HepG2 (cell line): Measurements from ENCODE around the gene ASZ1. TPM values are rescaled to one million over a fixed set of nuclear protein-coding genes. Genes with fewer than 3 reads are reported as not detected.

Experiments used
- polyA plus RNA-seq, 8 experiments: library from polyadenylated mRNA; depleted of rRNA in 3 of 8; stranded (reverse) in 7 of 8; unstranded in 1 of 8; fragments of >200 nt; fragmentation: Illumina TruSeq in 4 of 8; extraction: Trizol in 4 of 8; gene quantifications; 2 replicates each; pipeline versions ENCODE4 v1.2.1 to v1.2.3, GENCODE V29; 2011 to 2016; ENCODE audit warnings: low read depth in 4 of 8, missing spikeins in 1 of 8, mixed read lengths in 1 of 8; ENCODE audit not compliant: insufficient read depth in 1 of 8
- total RNA-seq, 5 experiments: library from RNA; depleted of rRNA; stranded (reverse); fragments of >200 nt; fragmentation: Illumina TruSeq; extraction: Trizol; gene quantifications; 2 replicates each; pipeline ENCODE4 v1.2.3, GENCODE V29; 2016; ENCODE audit warnings: low read depth in 1 of 5

Gene ASZ1
- total and polyA plus RNA-seq, 2 of the 13 experiments (the other 11 are each of a cell fraction or from before 2014, with no cell fraction given): not detected

Other genes starting within 250 kb of the ASZ1 start
- not detected in 2 replicates for gene WNT2, start 104.4 kb downstream of the ASZ1 start, total RNA-seq (2016; rRNA removed; fragmentation: Illumina TruSeq; extraction: Trizol)
- gene WNT2, start 104.4 kb downstream of the ASZ1 start, polyA plus RNA-seq (2011; rRNA removed): not detected in 2 replicates
- gene CFTR, start 52.5 kb upstream of the ASZ1 start, total RNA-seq (2016; rRNA removed; fragmentation: Illumina TruSeq; extraction: Trizol): not detected in 2 replicates
- not detected in 2 replicates for gene CFTR, start 52.5 kb upstream of the ASZ1 start, polyA plus RNA-seq (2011; rRNA removed)